Right atrium auricular region (tissue), 2 donors: ENCODE measurements around the gene SPATS2L. TPM values are rescaled to one million over a fixed set of nuclear protein-coding genes. Genes with fewer than 3 reads are reported as not detected.

Experiments used
- DNase-seq: peaks from one replicate; pipeline ENCODE4 v3.0.0-alpha.2; 2019; ENCODE audit warnings: low spot score
- H3K27ac ChIP-seq, 2 donors: fragments of 200-600 bp; sonication (generic); 1 replicate in 1 of 2; 2 replicates in 1 of 2; pipeline ENCODE4 v1.5.1; 2016 to 2019
- H3K27me3 ChIP-seq, 2 donors: fragments of 200-600 bp; sonication (generic); one replicate each; pipeline versions ENCODE4 v1.5.1 to v1.6.0; 2017 to 2019
- H3K36me3 ChIP-seq: fragments of 200-600 bp; sonication (generic); one replicate; pipeline ENCODE4 v1.5.1; 2016
- H3K4me1 ChIP-seq, 2 donors: fragments of 200-600 bp; sonication (generic); one replicate each; pipeline versions ENCODE4 v1.5.1 to v1.6.0; 2017 to 2019
- H3K4me3 ChIP-seq, 2 donors: fragments of 200-600 bp; sonication (generic); 1 replicate in 1 of 2; 2 replicates in 1 of 2; pipeline ENCODE4 v1.5.1; 2017 to 2019; ENCODE audit warnings: mild to moderate bottlenecking in 1 of 2, moderate library complexity in 1 of 2
- H3K9me3 ChIP-seq, 2 donors: fragments of 200-600 bp; sonication (generic); one replicate each; pipeline ENCODE4 v1.5.1; 2019
- total RNA-seq, 2 donors: library from RNA; depleted of rRNA; stranded (reverse); fragments of >200 nt; gene quantifications; one replicate each; pipeline ENCODE4 v1.1.0, GENCODE V29; 2016
- TF ChIP-seq, protein P1 (sequence below), 2 donors: fragments of 200-600 bp; sonication (generic); IDR thresholded peaks; one replicate each; pipeline ENCODE4 v1.5.1; 2019; ENCODE audit warnings: antibody characterized with exemption in 2 of 2

SPATS2L gene
- total RNA-seq, 2 donors from 2014 or later, result 103 to 126 TPM

DNA sequence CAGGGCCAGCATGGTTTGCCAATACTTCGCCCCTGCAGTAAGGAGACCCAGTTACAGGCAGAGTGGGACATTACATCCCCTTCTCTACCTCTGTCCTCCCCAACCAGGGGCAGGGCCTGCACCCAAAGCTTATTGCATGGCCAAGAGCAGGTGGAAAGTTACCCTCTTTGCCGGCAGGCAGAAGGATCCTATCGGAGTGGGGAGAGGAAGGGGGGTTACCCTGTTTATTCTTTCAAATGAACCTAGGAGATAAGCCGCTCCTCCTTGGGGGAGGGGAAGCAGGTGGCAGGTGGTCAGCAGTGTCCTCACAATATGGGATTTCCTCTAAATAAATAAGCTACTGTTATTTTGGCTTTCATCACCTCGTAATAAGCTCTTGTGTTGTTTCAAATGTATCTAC lies 53.9 kb downstream of the SPATS2L start:
- TF ChIP-seq, protein P1, sequence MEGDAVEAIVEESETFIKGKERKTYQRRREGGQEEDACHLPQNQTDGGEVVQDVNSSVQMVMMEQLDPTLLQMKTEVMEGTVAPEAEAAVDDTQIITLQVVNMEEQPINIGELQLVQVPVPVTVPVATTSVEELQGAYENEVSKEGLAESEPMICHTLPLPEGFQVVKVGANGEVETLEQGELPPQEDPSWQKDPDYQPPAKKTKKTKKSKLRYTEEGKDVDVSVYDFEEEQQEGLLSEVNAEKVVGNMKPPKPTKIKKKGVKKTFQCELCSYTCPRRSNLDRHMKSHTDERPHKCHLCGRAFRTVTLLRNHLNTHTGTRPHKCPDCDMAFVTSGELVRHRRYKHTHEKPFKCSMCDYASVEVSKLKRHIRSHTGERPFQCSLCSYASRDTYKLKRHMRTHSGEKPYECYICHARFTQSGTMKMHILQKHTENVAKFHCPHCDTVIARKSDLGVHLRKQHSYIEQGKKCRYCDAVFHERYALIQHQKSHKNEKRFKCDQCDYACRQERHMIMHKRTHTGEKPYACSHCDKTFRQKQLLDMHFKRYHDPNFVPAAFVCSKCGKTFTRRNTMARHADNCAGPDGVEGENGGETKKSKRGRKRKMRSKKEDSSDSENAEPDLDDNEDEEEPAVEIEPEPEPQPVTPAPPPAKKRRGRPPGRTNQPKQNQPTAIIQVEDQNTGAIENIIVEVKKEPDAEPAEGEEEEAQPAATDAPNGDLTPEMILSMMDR (IDR thresholded peaks at IDR 0.05), result no peak
- Histone ChIP-seq H3K36me3 (no peaks in the 10 kb centered on the region), H3K27me3 (no peaks in the 10 kb centered on the region), H3K9me3 (no peaks in the 10 kb centered on the region), H3K27ac (no peak overlapping the region), H3K4me3 (no peak overlapping the region), H3K4me1 (peaks cover 0 to 17% of the 10 kb centered on the region in 2 donors)
- DNase-seq, result no peak

DNA sequence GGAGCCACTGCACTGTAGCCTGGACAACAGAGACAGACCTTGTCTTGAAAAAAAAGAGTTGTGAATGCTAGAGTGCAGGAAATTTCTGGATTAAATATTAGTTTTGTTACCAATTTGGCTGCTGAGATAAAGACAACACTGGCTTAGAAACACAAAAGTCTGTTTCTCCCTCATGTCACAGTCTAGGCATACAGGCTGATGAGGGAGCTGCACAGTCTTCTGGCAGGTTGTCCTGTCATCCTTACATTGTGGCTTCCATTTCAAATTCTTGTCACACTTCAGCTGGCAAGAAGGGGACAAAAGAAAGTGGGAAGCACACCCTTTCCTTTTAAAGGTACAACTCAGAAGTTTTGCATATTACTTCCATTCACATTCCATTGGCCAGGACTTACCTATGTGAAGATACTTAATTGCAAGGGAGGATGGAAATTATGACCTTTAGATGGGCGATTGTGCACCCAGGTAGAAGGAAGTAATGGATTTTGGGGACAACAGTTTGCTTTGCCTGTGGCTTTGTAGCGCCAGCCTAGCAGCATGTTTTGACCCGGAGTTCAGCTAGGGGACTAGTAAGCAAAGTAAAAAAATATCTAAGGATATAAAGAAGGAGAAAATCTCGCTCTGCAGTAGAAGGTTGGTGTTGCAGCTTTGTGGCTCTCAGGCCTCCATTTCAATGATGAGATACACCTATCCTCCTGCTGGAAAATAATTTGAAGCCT lies 55.9 kb downstream of the SPATS2L start:
- Histone ChIP-seq H3K27me3 (no peaks in the 10 kb centered on the region), H3K9me3 (no peaks in the 10 kb centered on the region), H3K4me1 (peaks cover 0 to 14% of the 10 kb centered on the region in 2 donors), H3K36me3 (no peaks in the 10 kb centered on the region), H3K27ac (no peak overlapping the region), H3K4me3 (no peak overlapping the region)
- DNase-seq, result no peak
- TF ChIP-seq, protein P1 (IDR thresholded peaks at IDR 0.05), result no peak

DNA sequence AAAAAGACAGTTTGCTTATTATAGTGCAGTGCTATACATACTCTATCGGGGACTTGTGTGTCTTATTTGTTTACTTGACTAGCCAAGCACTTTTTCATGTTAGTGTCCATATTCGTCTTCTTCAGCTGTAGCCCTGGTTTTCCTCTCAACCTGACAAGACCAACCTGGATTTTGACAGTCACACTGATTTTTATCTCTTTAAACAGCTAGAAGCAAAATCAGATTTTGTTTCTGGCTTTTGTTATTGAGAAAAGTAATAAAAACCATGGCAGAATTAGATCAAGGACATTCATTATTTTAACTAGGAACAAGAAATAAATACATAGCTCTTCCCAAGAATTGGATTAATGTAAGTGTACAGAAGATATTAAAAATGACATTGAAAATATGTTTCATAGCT lies 56.8 kb downstream of the SPATS2L start:
- DNase-seq, result no peak
- Histone ChIP-seq H3K27me3 (no peaks in the 10 kb centered on the region), H3K9me3 (no peaks in the 10 kb centered on the region), H3K4me1 (peaks cover 0 to 4% of the 10 kb centered on the region in 2 donors), H3K4me3 (no peak overlapping the region), H3K27ac (no peak overlapping the region), H3K36me3 (no peaks in the 10 kb centered on the region)
- TF ChIP-seq, protein P1 (IDR thresholded peaks at IDR 0.05), result no peak

DNA sequence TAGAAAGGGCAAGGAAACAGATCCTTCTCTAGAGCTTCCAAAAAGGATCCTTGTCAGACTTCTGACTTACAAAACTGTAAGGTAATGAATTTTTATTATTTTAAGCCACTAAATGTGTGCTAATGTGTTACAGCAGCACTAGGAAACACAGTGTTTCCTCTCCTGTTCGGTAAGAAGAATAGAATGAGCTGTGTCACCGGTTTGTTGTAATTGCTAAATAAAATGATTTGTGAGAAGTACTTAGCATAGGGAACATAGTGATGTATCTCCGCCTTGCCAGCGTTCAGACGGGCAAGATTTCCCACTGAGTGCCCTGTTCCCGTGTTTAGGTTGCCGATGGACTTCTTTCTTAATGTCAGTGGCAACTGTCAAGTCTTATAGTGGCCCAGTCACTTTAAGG lies 57.6 kb downstream of the SPATS2L start:
- Histone ChIP-seq H3K27ac (no peak overlapping the region), H3K36me3 (no peaks in the 10 kb centered on the region), H3K4me3 (no peak overlapping the region), H3K9me3 (no peaks in the 10 kb centered on the region), H3K4me1 (peaks cover 0 to 4% of the 10 kb centered on the region in 2 donors), H3K27me3 (no peaks in the 10 kb centered on the region)
- no peak for DNase-seq
- TF ChIP-seq, protein P1 (IDR thresholded peaks at IDR 0.05), result no peak

DNA sequence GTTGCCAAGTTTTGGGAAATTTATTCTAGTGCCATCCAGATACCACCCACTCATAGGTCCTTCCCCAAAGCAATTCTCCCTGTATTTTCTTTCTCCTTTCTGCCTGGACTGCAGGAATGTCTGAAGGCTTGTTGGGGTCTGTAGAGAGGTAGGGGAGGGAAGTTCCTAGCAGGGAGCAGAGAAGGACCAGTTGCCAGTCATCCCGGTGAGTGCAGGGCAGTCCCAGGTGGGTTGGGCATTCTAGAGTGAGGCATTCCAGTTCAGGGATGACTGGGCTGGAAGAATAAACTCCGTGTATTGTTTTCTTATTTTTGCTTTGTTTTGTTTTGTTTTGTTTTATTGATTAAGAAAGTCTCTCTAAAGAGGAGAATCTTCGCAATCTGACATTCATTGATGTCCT lies 58.1 kb downstream of the SPATS2L start:
- no peaks in the 10 kb centered on the region for H3K27me3 ChIP-seq
- no peak overlapping the region for H3K4me3 ChIP-seq
- no peak overlapping the region for H3K27ac ChIP-seq
- H3K9me3 ChIP-seq, result no peaks in the 10 kb centered on the region
- peaks cover 0 to 4% of the 10 kb centered on the region in 2 donors for H3K4me1 ChIP-seq
- TF ChIP-seq, protein P1 (IDR thresholded peaks at IDR 0.05), result no peak
- no peak for DNase-seq
- no peaks in the 10 kb centered on the region for H3K36me3 ChIP-seq

DNA sequence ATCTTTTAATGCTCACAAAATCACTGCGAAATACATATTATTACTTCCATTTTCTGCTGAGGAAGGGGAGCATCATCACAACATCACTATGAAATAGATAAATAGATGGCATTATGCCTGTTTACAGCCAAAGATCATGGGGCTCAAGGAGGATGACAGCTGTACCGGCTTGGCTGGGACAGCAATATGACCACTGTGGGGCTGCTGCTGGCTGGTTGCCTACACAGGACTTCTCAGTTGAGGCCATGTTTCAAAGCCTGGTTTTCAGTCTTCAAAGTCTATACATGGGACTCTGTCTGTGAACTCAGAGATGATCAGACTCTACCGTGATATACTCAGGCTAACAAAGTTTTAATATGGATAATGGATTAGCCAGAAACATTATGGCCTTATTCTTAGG lies 58.7 kb downstream of the SPATS2L start:
- DNase-seq, result no peak
- TF ChIP-seq, protein P1 (IDR thresholded peaks at IDR 0.05), result no peak
- Histone ChIP-seq H3K4me3 (no peak overlapping the region), H3K27me3 (no peaks in the 10 kb centered on the region), H3K36me3 (no peaks in the 10 kb centered on the region), H3K9me3 (no peaks in the 10 kb centered on the region), H3K4me1 (peaks cover 0 to 2% of the 10 kb centered on the region in 2 donors), H3K27ac (no peak overlapping the region)
